ENCODE results near the gene HS3ST5. TPM values are rescaled to one million over a fixed set of nuclear protein-coding genes. Genes with fewer than 3 reads are reported as not detected.

HS3ST5 gene
- total RNA-seq, 4 donors from 2014 or later = not detected

GRCh38 chr6:114131945-114132344, 210.9 kb downstream of the HS3ST5 start:
- DNase-seq (ENCODE audit: low spot score) (no peak), ATAC-seq (ENCODE audit: low FRiP score) (no peak)
- TF ChIP-seq CTCF (IDR thresholded peaks at IDR 0.05) = no peak

- no peak for ATAC-seq (ENCODE audit: low FRiP score)
- no peak for DNase-seq (ENCODE audit: low spot score)
- no peak for TF ChIP-seq CTCF (IDR thresholded peaks at IDR 0.05)
Observed at GRCh38 chr6:114125576-114125975, 217.2 kb downstream of the HS3ST5 start.

- no peak for TF ChIP-seq CTCF (IDR thresholded peaks at IDR 0.05)
- ATAC-seq (ENCODE audit: low FRiP score) (no peak), DNase-seq (ENCODE audit: low spot score) (no peak)
Observed at GRCh38 chr6:114121913-114122662, 220.7 kb downstream of the HS3ST5 start.

- ATAC-seq (ENCODE audit: low FRiP score) (no peak), DNase-seq (ENCODE audit: low spot score) (no peak)
- no peak for TF ChIP-seq CTCF (IDR thresholded peaks at IDR 0.05)
Observed at GRCh38 chr6:114119056-114119455, 223.8 kb downstream of the HS3ST5 start.

- DNase-seq (ENCODE audit: low spot score) = no peak
- no peak for TF ChIP-seq CTCF (IDR thresholded peaks at IDR 0.05)
- no peak for ATAC-seq (ENCODE audit: low FRiP score)
Observed at GRCh38 chr6:114115652-114116051, 227.2 kb downstream of the HS3ST5 start.

GRCh38 chr6:114108119-114109002, 234.5 kb downstream of the HS3ST5 start:
- DNase-seq (ENCODE audit: low spot score) (peak; percentile 65), ATAC-seq (ENCODE audit: low FRiP score) (no peak)
- TF ChIP-seq CTCF (IDR thresholded peaks at IDR 0.05) = no peak

Data from omental fat pad (tissue), 4 donors.